ENCODE data around the gene FURIN.

GRCh38 chr15:90880381-90881145, 12.2 kb downstream of the FURIN start:
- TF ChIP-seq POLR2A (IDR thresholded peaks at IDR 0.05) (no peak), CTCF (IDR thresholded peaks at IDR 0.05) (no peak), POLR2AphosphoS5 (IDR thresholded peaks at IDR 0.05; ENCODE audit: insufficient read depth in 1 of 2, low read depth in 1 of 2) (no peak)

Measured in vagina (tissue), 2 donors.